OCI-LY1 (cell line): Measurements from ENCODE around the gene NPAS1.
"Not testable (repeated sequence)": the region's sequence is repeated elsewhere in the genome, so short reads cannot be mapped to it uniquely, and the experiment has no call there.

ENCODE experiments used
- H2AFZ ChIP-seq: fragments of 200-600 bp; sonication (generic), shearing (Covaris generic); 2 replicates; pipeline ENCODE4 v1.6.0; 2014; ENCODE audit warnings: antibody characterized with exemption, mild to moderate bottlenecking, low read length
- H3F3A ChIP-seq: fragments of 200-600 bp; sonication (generic), shearing (Covaris generic); 2 replicates; pipeline ENCODE4 v1.6.0; 2014; ENCODE audit warnings: mild to moderate bottlenecking, antibody characterized with exemption, low read length, moderate library complexity; ENCODE audit not compliant: insufficient read depth
- H3K27ac ChIP-seq: fragments of 200-600 bp; sonication (generic); 2 replicates; pipeline ENCODE4 v1.5.1; 2014; ENCODE audit warnings: low read length, mixed run types, mild to moderate bottlenecking, low read depth; ENCODE audit not compliant: poor library complexity, severe bottlenecking
- H3K27me3 ChIP-seq: fragments of 200-600 bp; sonication (generic); 2 replicates; pipeline ENCODE4 v1.6.0; 2014; ENCODE audit warnings: antibody characterized with exemption, mild to moderate bottlenecking, low read length, moderate library complexity; ENCODE audit not compliant: insufficient read depth
- H3K36me3 ChIP-seq: fragments of 200-600 bp; sonication (generic); 2 replicates; pipeline ENCODE4 v1.6.1; 2014; ENCODE audit warnings: mild to moderate bottlenecking, antibody characterized with exemption, low read length, moderate library complexity, mixed read lengths; ENCODE audit not compliant: insufficient read depth
- H3K4me1 ChIP-seq: fragments of 200-600 bp; sonication (generic); 2 replicates; pipeline ENCODE4 v1.5.1; 2014; ENCODE audit warnings: mild to moderate bottlenecking, low read length, moderate library complexity; ENCODE audit not compliant: insufficient read depth, severe bottlenecking
- H3K4me2 ChIP-seq: fragments of 200-600 bp; sonication (generic), shearing (Covaris generic); 2 replicates; pipeline ENCODE4 v1.6.1; 2014; ENCODE audit warnings: low read length
- H3K4me3 ChIP-seq: fragments of 200-600 bp; sonication (generic); 2 replicates; pipeline ENCODE4 v1.5.1; 2014; ENCODE audit warnings: low read length, low read depth, mild to moderate bottlenecking, mixed read lengths; ENCODE audit not compliant: poor library complexity, severe bottlenecking
- H3K79me2 ChIP-seq: fragments of 200-600 bp; shearing (Covaris generic); 2 replicates; pipeline ENCODE4 v1.6.1; 2016; ENCODE audit warnings: mixed run types, low read length, mixed read lengths; ENCODE audit not compliant: insufficient read depth
- H3K9ac ChIP-seq: fragments of 200-600 bp; sonication (generic), shearing (Covaris generic); 2 replicates; pipeline ENCODE4 v1.6.1; 2014; ENCODE audit warnings: mild to moderate bottlenecking, low read length, mixed read lengths
- H3K9me2 ChIP-seq: fragments of 200-600 bp; sonication (generic), shearing (Covaris generic); 2 replicates; pipeline ENCODE4 v1.6.1; 2014; ENCODE audit warnings: low read depth, mild to moderate bottlenecking, low read length, mixed read lengths
- H3K9me3 ChIP-seq: fragments of 200-600 bp; shearing (Covaris generic); 2 replicates; pipeline ENCODE4 v1.6.1; 2014; ENCODE audit warnings: low read length, mixed read lengths
- H4K20me1 ChIP-seq: fragments of 200-600 bp; sonication (generic), shearing (Covaris generic); 2 replicates; pipeline ENCODE4 v1.6.0; 2016; ENCODE audit warnings: mild to moderate bottlenecking, low read length; ENCODE audit not compliant: insufficient read depth
- EZH2 ChIP-seq: fragments of 200-600 bp; sonication (generic), shearing (Covaris generic); IDR thresholded peaks from 2 replicates; pipeline ENCODE4 v1.8.0; 2017; ENCODE audit warnings: borderline replicate concordance, mixed run types, mild to moderate bottlenecking, antibody characterized with exemption, low read length, moderate library complexity, mixed read lengths
- TF ChIP-seq, protein P1 (sequence below): fragments of 200-600 bp; sonication (generic), shearing (Covaris generic); IDR thresholded peaks from 2 replicates; pipeline ENCODE4 v1.5.1; 2017; ENCODE audit warnings: mild to moderate bottlenecking, antibody characterized with exemption, low read length, moderate library complexity, mixed read lengths

The NPAS1 gene

DNA sequence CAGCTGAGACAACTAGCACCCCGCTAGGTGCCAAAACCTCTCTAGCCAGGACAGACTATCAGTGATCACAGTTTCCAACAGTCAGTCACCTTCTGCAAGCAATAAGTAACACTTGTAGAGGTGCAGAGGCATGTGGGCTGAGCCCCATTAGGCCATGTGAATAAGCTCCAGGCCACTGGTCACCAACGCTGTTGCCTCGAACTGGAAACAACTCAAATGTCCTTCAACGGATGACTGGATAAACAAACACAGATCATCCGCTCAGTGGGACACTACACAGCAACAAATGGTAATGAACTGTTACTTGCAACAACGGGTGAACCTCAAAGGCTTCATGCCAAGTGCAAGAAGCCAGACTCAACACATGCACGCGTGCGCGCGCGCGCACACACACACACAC lies 56.3 kb downstream of the NPAS1 start:
- no peaks in the 10 kb centered on the region for H3K9me2 ChIP-seq
- H3K79me2 ChIP-seq = no peaks in the 10 kb centered on the region
- H3K4me1 ChIP-seq = no peaks in the 10 kb centered on the region
- no peak overlapping the region for H3K4me2 ChIP-seq
- no peaks in the 10 kb centered on the region for H3K9me3 ChIP-seq
- H3F3A ChIP-seq = no peaks in the 10 kb centered on the region
- H4K20me1 ChIP-seq = no peaks in the 10 kb centered on the region
- no peaks in the 10 kb centered on the region for H3K27me3 ChIP-seq
- peaks cover 93% of the 10 kb centered on the region for H3K36me3 ChIP-seq
- H3K4me3 ChIP-seq = no peak overlapping the region
- H2AFZ ChIP-seq = no peak overlapping the region
- TF ChIP-seq EZH2 = no peak
- TF ChIP-seq, protein P1, sequence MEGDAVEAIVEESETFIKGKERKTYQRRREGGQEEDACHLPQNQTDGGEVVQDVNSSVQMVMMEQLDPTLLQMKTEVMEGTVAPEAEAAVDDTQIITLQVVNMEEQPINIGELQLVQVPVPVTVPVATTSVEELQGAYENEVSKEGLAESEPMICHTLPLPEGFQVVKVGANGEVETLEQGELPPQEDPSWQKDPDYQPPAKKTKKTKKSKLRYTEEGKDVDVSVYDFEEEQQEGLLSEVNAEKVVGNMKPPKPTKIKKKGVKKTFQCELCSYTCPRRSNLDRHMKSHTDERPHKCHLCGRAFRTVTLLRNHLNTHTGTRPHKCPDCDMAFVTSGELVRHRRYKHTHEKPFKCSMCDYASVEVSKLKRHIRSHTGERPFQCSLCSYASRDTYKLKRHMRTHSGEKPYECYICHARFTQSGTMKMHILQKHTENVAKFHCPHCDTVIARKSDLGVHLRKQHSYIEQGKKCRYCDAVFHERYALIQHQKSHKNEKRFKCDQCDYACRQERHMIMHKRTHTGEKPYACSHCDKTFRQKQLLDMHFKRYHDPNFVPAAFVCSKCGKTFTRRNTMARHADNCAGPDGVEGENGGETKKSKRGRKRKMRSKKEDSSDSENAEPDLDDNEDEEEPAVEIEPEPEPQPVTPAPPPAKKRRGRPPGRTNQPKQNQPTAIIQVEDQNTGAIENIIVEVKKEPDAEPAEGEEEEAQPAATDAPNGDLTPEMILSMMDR = no peak
- no peak overlapping the region for H3K9ac ChIP-seq
- H3K27ac ChIP-seq = no peak overlapping the region

DNA sequence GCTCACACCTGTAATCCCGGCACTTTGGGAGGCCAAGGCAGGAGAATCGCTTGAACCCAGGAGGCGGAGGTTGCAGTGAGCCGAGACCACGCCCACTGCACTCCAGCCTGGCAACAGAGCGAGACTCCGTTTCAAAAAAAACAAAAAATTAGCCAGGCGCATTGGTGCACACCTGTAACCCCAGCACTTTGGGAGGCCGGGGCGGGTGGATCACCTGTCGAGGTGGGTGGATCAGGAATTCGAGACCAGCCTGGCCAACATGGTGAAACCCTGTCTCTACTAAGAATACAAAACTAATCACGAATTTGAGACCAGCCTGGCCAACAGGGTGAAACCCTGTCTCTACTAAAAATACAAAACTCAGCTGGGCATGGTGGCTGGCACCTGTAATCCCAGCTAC lies 58.7 kb downstream of the NPAS1 start:
- not testable (repeated sequence) for H4K20me1 ChIP-seq, H2AFZ ChIP-seq, H3K27ac ChIP-seq, H3K9me2 ChIP-seq, H3K9ac ChIP-seq, H3K4me3 ChIP-seq, H3K79me2 ChIP-seq, H3K27me3 ChIP-seq, H3F3A ChIP-seq, H3K4me2 ChIP-seq, H3K4me1 ChIP-seq, H3K9me3 ChIP-seq
- peaks cover 98% of the 10 kb centered on the region for H3K36me3 ChIP-seq

- no peak overlapping the region for H3K4me3 ChIP-seq
- no peaks in the 10 kb centered on the region for H4K20me1 ChIP-seq
- H3K79me2 ChIP-seq = no peaks in the 10 kb centered on the region
- no peaks in the 10 kb centered on the region for H3K4me1 ChIP-seq
- no peak overlapping the region for H2AFZ ChIP-seq
- peaks cover 98% of the 10 kb centered on the region for H3K36me3 ChIP-seq
- no peaks in the 10 kb centered on the region for H3K9me3 ChIP-seq
- no peak overlapping the region for H3K9ac ChIP-seq
- no peaks in the 10 kb centered on the region for H3K9me2 ChIP-seq
- H3K27me3 ChIP-seq = no peaks in the 10 kb centered on the region
- no peaks in the 10 kb centered on the region for H3F3A ChIP-seq
- H3K4me2 ChIP-seq = no peak overlapping the region
- no peak for TF ChIP-seq EZH2
- TF ChIP-seq, protein P1 = no peak
- H3K27ac ChIP-seq = no peak overlapping the region
These were observed 61.5 kb downstream of the NPAS1 start for GRCh38 chr19:47081095-47081494.

GRCh38 chr19:47082493-47082892 lies 62.9 kb downstream of the NPAS1 start:
- Histone ChIP-seq H3F3A (no peaks in the 10 kb centered on the region), H3K4me1 (no peaks in the 10 kb centered on the region), H3K9me2 (no peaks in the 10 kb centered on the region), H3K4me2 (no peak overlapping the region), H3K79me2 (no peaks in the 10 kb centered on the region), H3K9me3 (no peaks in the 10 kb centered on the region), H2AFZ (no peak overlapping the region), H3K27ac (no peak overlapping the region), H4K20me1 (no peaks in the 10 kb centered on the region), H3K4me3 (no peak overlapping the region), H3K36me3 (peaks cover 98% of the 10 kb centered on the region), H3K9ac (no peak overlapping the region), H3K27me3 (no peaks in the 10 kb centered on the region)
- TF ChIP-seq, protein P1 = no peak
- TF ChIP-seq EZH2 = no peak
